Neural crest cell (in vitro differentiated cells): ENCODE measurements around the gene CAB39. TPM values are rescaled to one million over a fixed set of nuclear protein-coding genes. Genes with fewer than 3 reads are reported as not detected.

Experiments
- DNase-seq: peaks from one replicate; pipeline ENCODE4 v3.0.0; 2021; ENCODE audit warnings: low read depth, mixed read lengths, low spot score
- H3K27ac Mint-ChIP-seq: one replicate; pipeline ENCODE4 v1.8.0; 2021; ENCODE audit warnings: mild to moderate bottlenecking, mixed read lengths; ENCODE audit not compliant: unreplicated experiment
- H3K27me3 Mint-ChIP-seq: 2 replicates; pipeline ENCODE4 v1.8.0; 2021; ENCODE audit warnings: low read depth, mild to moderate bottlenecking, mixed read lengths
- H3K36me3 Mint-ChIP-seq: 2 replicates; pipeline ENCODE4 v1.8.0; 2021; ENCODE audit warnings: low read depth, mild to moderate bottlenecking, mixed read lengths
- H3K4me1 Mint-ChIP-seq: 2 replicates; pipeline ENCODE4 v1.8.0; 2021; ENCODE audit warnings: mixed read lengths
- H3K4me3 Mint-ChIP-seq: one replicate; pipeline ENCODE4 v1.8.0; 2021; ENCODE audit warnings: mild to moderate bottlenecking, mixed read lengths
- H3K9me3 Mint-ChIP-seq: 2 replicates; pipeline ENCODE4 v1.8.0; 2021; ENCODE audit warnings: mixed read lengths
- CTCF ChIP-seq: fragments of 200-600 bp; sonication (generic); conservative IDR thresholded peaks from 2 replicates; pipeline ENCODE4 v1.5.0; 2021; ENCODE audit warnings: antibody characterized with exemption, mild to moderate bottlenecking
- total RNA-seq: library from RNA; stranded (reverse); gene quantifications from 2 replicates; pipeline ENCODE4 v1.2.1, GENCODE V29; 2021

The CAB39 gene
- total RNA-seq, 1 donor from 2014 or later: 40.6 TPM

- Mint-ChIP-seq H3K4me3 (no peak overlapping the region), H3K9me3 (peaks cover 8% of the 10 kb centered on the region), H3K36me3 (peaks cover 58% of the 10 kb centered on the region), H3K4me1 (no peaks in the 10 kb centered on the region), H3K27me3 (no peaks in the 10 kb centered on the region), H3K27ac (no peak overlapping the region)
- TF ChIP-seq CTCF: no peak
- no peak for DNase-seq
These were observed 78.3 kb downstream of the CAB39 start for GRCh38 chr2:230790981-230791380.

GRCh38 chr2:230793572-230794359 is 81.1 kb downstream of the CAB39 start:
- no peak for TF ChIP-seq CTCF
- H3K27me3 Mint-ChIP-seq: no peaks in the 10 kb centered on the region
- peak overlapping the region; percentile 28 for H3K27ac Mint-ChIP-seq
- peaks cover 1% of the 10 kb centered on the region for H3K9me3 Mint-ChIP-seq
- peaks cover 44% of the 10 kb centered on the region for H3K36me3 Mint-ChIP-seq
- DNase-seq: no peak
- no peaks in the 10 kb centered on the region for H3K4me1 Mint-ChIP-seq
- no peak overlapping the region for H3K4me3 Mint-ChIP-seq

- H3K27ac Mint-ChIP-seq: no peak overlapping the region
These were observed 81.9 kb downstream of the CAB39 start for GRCh38 chr2:230794497-230794896.

GRCh38 chr2:230795856-230796255 is 83.2 kb downstream of the CAB39 start:
- Mint-ChIP-seq H3K9me3 (no peaks in the 10 kb centered on the region), H3K27ac (no peak overlapping the region), H3K36me3 (peaks cover 35% of the 10 kb centered on the region), H3K4me3 (no peak overlapping the region), H3K4me1 (no peaks in the 10 kb centered on the region), H3K27me3 (no peaks in the 10 kb centered on the region)
- TF ChIP-seq CTCF: no peak
- DNase-seq: no peak

More at GRCh38 chr2:230794497-230794896, 81.9 kb downstream of the CAB39 start:
- DNase-seq: no peak
- Mint-ChIP-seq H3K4me3 (no peak overlapping the region), H3K4me1 (no peaks in the 10 kb centered on the region), H3K36me3 (peaks cover 41% of the 10 kb centered on the region), H3K27me3 (no peaks in the 10 kb centered on the region), H3K9me3 (no peaks in the 10 kb centered on the region)
- no peak for TF ChIP-seq CTCF

GRCh38 chr2:230796280-230796862 is 83.7 kb downstream of the CAB39 start:
- H3K4me3 Mint-ChIP-seq: no peak overlapping the region
- no peak overlapping the region for H3K27ac Mint-ChIP-seq
- H3K27me3 Mint-ChIP-seq: no peaks in the 10 kb centered on the region
- H3K36me3 Mint-ChIP-seq: peaks cover 33% of the 10 kb centered on the region
- no peaks in the 10 kb centered on the region for H3K4me1 Mint-ChIP-seq
- no peaks in the 10 kb centered on the region for H3K9me3 Mint-ChIP-seq
- no peak for TF ChIP-seq CTCF
- no peak for DNase-seq
